AG09309 (cell line): Measurements from ENCODE around the gene BCL2.
"Not testable (repeated sequence)": the region's sequence is repeated elsewhere in the genome, so short reads cannot be mapped to it uniquely, and the experiment has no call there.

ENCODE experiments used
- DNase-seq: peaks from one replicate; pipeline ENCODE4 v3.0.0-alpha.2; 2010; ENCODE audit warnings: low read depth
- H3K4me3 ChIP-seq: 2 replicates; pipeline ENCODE4 v1.5.1; 2011; ENCODE audit warnings: mild to moderate bottlenecking, low read depth, low read length, moderate library complexity; ENCODE audit not compliant: control insufficient read depth
- CTCF ChIP-seq: IDR thresholded peaks from 2 replicates; pipeline ENCODE4 v1.5.1; 2011; ENCODE audit warnings: mild to moderate bottlenecking, low read depth, low read length, inconsistent platforms; ENCODE audit not compliant: insufficient read depth, control insufficient read depth; ENCODE audit errors: missing control alignments

Gene BCL2

GRCh38 chr18:63319383-63320122 is at the start of gene BCL2:
BCL2 (minus strand) TSS chr18:63319769.
- no peak for TF ChIP-seq CTCF
- DNase-seq, result no peak
- peak within 1 kb of the TSS; percentile 75 for H3K4me3 ChIP-seq

GRCh38 chr18:63368611-63369010 is 49.0 kb upstream of the BCL2 start:
- no peak overlapping the region for H3K4me3 ChIP-seq
- DNase-seq, result no peak
- TF ChIP-seq CTCF, result no peak

- no peak for TF ChIP-seq CTCF
- H3K4me3 ChIP-seq, result peak within 1 kb of the TSS; percentile 65
- peak; percentile 96 for DNase-seq
Observed at GRCh38 chr18:63367053-63367953, 47.7 kb upstream of the BCL2 start, which contains the start of gene KDSR. KDSR (minus strand) TSS chr18:63367206; CDS start chr18:63367118, 88 bp downstream.

GRCh38 chr18:63366213-63367052 is 46.9 kb upstream of the BCL2 start:
- no peak for TF ChIP-seq CTCF
- DNase-seq, result no peak

GRCh38 chr18:63365876-63366212 is 46.3 kb upstream of the BCL2 start:
- peak overlapping the region; percentile 65 for H3K4me3 ChIP-seq
- no peak for DNase-seq
- TF ChIP-seq CTCF, result no peak

More at GRCh38 chr18:63366213-63367052, 46.9 kb upstream of the BCL2 start:
- H3K4me3 ChIP-seq, result peak overlapping the region; percentile 65

GRCh38 chr18:63363951-63364350 is 44.4 kb upstream of the BCL2 start:
- no peak for TF ChIP-seq CTCF
- H3K4me3 ChIP-seq, result no peak overlapping the region

GRCh38 chr18:63363420-63363819 is 43.9 kb upstream of the BCL2 start:
- not testable (repeated sequence) for H3K4me3 ChIP-seq, DNase-seq

More at GRCh38 chr18:63363951-63364350, 44.4 kb upstream of the BCL2 start:
- no peak for DNase-seq
